ENCODE data around the gene NKIRAS2. TPM values are rescaled to one million over a fixed set of nuclear protein-coding genes. Genes with fewer than 3 reads are reported as not detected.

The NKIRAS2 gene
- total and polyA plus RNA-seq, 4 donors, result 16.4 to 20.7 (median 17.4) TPM

DNA sequence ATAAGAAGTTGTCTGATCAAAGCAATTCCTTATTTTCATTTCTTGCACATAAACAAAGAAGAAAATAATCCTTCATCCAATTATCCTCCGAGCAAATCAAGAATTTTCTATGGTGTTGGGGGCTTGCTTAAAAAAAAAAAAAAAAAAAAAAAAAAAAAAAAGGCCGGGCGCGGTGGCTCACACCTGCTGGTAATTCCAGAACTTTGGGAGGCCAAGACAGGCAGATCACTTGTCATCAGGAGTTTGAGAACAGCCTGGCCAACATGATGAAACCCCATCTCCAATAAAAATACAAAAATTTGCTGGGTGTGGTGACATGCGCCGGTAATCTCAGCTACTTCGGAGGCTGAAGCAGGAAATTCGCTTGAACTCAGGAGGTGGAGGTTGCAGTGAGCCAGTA lies 34.0 kb upstream of the NKIRAS2 start:
- no peak for DNase-seq (ENCODE audit: low spot score)
- peaks cover 21 to 67% (median 46%) of the 10 kb centered on the region in 4 donors for H3K36me3 ChIP-seq (ENCODE audit: control insufficient read depth in 4 of 4, insufficient read depth in 3 of 4, low read depth in 1 of 4, low read length in 3 of 4)

More for the DNA sequence above, 34.0 kb upstream of the NKIRAS2 start:
- Histone ChIP-seq H3K9me3 (ENCODE audit: control insufficient read depth in 4 of 4, low read length in 3 of 4) (no peaks in the 10 kb centered on the region), H3K27ac (ENCODE audit: low read depth in 1 of 2, low read length in 2 of 2) (no peak overlapping the region), H3K4me1 (ENCODE audit: control insufficient read depth in 4 of 4, insufficient read depth in 4 of 4, low read length in 3 of 4) (peaks cover 4 to 25% (median 22%) of the 10 kb centered on the region in 4 donors), H3K27me3 (ENCODE audit: control insufficient read depth in 4 of 4, insufficient read depth in 4 of 4, low read length in 3 of 4) (no peaks in the 10 kb centered on the region), H3K4me3 (ENCODE audit: low read depth in 1 of 3, low read length in 3 of 3) (no peak overlapping the region), H3K9ac (ENCODE audit: low read depth in 1 of 2, low read length in 2 of 2) (no peak overlapping the region)
- TF ChIP-seq, protein P1, sequence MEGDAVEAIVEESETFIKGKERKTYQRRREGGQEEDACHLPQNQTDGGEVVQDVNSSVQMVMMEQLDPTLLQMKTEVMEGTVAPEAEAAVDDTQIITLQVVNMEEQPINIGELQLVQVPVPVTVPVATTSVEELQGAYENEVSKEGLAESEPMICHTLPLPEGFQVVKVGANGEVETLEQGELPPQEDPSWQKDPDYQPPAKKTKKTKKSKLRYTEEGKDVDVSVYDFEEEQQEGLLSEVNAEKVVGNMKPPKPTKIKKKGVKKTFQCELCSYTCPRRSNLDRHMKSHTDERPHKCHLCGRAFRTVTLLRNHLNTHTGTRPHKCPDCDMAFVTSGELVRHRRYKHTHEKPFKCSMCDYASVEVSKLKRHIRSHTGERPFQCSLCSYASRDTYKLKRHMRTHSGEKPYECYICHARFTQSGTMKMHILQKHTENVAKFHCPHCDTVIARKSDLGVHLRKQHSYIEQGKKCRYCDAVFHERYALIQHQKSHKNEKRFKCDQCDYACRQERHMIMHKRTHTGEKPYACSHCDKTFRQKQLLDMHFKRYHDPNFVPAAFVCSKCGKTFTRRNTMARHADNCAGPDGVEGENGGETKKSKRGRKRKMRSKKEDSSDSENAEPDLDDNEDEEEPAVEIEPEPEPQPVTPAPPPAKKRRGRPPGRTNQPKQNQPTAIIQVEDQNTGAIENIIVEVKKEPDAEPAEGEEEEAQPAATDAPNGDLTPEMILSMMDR (IDR thresholded peaks at IDR 0.05; ENCODE audit: low read depth, low read length, missing input control), result no peak
- TF ChIP-seq HNF4A (conservative IDR thresholded peaks at IDR 0.05) (no peak), FOXA1 (IDR thresholded peaks at IDR 0.05) (no peak), GABPA (IDR thresholded peaks at IDR 0.05 in 1 of 2, conservative IDR thresholded peaks at IDR 0.05 in 1 of 2) (no peak), MAX (IDR thresholded peaks at IDR 0.05) (no peak), EGR1 (IDR thresholded peaks at IDR 0.05; ENCODE audit: low read depth in 2 of 2) (no peak), NR2F2 (IDR thresholded peaks at IDR 0.05) (no peak), RAD21 (IDR thresholded peaks at IDR 0.05) (no peak), JUND (IDR thresholded peaks at IDR 0.05) (no peak), TAF1 (conservative IDR thresholded peaks at IDR 0.05) (no peak), RXRA (IDR thresholded peaks at IDR 0.05) (no peak), SP1 (IDR thresholded peaks at IDR 0.05) (no peak), FOXA2 (IDR thresholded peaks at IDR 0.05) (no peak), HNF4G (IDR thresholded peaks at IDR 0.05) (no peak), YY1 (IDR thresholded peaks at IDR 0.05) (no peak)
- TF ChIP-seq, protein P2, sequence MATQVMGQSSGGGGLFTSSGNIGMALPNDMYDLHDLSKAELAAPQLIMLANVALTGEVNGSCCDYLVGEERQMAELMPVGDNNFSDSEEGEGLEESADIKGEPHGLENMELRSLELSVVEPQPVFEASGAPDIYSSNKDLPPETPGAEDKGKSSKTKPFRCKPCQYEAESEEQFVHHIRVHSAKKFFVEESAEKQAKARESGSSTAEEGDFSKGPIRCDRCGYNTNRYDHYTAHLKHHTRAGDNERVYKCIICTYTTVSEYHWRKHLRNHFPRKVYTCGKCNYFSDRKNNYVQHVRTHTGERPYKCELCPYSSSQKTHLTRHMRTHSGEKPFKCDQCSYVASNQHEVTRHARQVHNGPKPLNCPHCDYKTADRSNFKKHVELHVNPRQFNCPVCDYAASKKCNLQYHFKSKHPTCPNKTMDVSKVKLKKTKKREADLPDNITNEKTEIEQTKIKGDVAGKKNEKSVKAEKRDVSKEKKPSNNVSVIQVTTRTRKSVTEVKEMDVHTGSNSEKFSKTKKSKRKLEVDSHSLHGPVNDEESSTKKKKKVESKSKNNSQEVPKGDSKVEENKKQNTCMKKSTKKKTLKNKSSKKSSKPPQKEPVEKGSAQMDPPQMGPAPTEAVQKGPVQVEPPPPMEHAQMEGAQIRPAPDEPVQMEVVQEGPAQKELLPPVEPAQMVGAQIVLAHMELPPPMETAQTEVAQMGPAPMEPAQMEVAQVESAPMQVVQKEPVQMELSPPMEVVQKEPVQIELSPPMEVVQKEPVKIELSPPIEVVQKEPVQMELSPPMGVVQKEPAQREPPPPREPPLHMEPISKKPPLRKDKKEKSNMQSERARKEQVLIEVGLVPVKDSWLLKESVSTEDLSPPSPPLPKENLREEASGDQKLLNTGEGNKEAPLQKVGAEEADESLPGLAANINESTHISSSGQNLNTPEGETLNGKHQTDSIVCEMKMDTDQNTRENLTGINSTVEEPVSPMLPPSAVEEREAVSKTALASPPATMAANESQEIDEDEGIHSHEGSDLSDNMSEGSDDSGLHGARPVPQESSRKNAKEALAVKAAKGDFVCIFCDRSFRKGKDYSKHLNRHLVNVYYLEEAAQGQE (IDR thresholded peaks at IDR 0.05), result no peak
- TF ChIP-seq, protein P3, sequence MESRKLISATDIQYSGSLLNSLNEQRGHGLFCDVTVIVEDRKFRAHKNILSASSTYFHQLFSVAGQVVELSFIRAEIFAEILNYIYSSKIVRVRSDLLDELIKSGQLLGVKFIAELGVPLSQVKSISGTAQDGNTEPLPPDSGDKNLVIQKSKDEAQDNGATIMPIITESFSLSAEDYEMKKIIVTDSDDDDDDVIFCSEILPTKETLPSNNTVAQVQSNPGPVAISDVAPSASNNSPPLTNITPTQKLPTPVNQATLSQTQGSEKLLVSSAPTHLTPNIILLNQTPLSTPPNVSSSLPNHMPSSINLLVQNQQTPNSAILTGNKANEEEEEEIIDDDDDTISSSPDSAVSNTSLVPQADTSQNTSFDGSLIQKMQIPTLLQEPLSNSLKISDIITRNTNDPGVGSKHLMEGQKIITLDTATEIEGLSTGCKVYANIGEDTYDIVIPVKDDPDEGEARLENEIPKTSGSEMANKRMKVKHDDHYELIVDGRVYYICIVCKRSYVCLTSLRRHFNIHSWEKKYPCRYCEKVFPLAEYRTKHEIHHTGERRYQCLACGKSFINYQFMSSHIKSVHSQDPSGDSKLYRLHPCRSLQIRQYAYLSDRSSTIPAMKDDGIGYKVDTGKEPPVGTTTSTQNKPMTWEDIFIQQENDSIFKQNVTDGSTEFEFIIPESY (IDR thresholded peaks at IDR 0.05), result no peak
- TF ChIP-seq, protein P4, sequence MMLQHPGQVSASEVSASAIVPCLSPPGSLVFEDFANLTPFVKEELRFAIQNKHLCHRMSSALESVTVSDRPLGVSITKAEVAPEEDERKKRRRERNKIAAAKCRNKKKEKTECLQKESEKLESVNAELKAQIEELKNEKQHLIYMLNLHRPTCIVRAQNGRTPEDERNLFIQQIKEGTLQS (IDR thresholded peaks at IDR 0.05), result no peak
- 95% methylated on average over 8 of the region's 8 CpGs for WGBS
